OCI-LY7 (cell line): ENCODE measurements around the gene GABRB3. TPM values are rescaled to one million over a fixed set of nuclear protein-coding genes. Genes with fewer than 3 reads are reported as not detected.

ENCODE experiments used
- BruUV-seq: library from RNA; stranded (reverse); fragments of 400-500 nt; replicated peaks from 2 replicates; lab custom pipeline; 2021; lab: Mats Ljungman, UMichigan
- CTCF ChIA-PET: fragments of 300-600 bp; sonication (Branson Sonifier 250); formaldehyde crosslinking; loops from one replicate; lab custom pipeline; 2022; ENCODE audit warnings: antibody characterized with exemption; ENCODE audit not compliant: unreplicated experiment; lab: Charles Lee
- POLR2A ChIA-PET: fragments of 300-600 bp; sonication (Branson Sonifier 250); formaldehyde crosslinking; loops from one replicate; lab custom pipeline; 2022; ENCODE audit warnings: antibody characterized with exemption; lab: Charles Lee
- DNase-seq: peaks from one replicate; pipeline ENCODE4 v3.0.0-alpha.2; 2015; ENCODE audit warnings: low spot score
- H2AFZ ChIP-seq: fragments of 200-600 bp; sonication (generic), shearing (Covaris generic); 2 replicates; pipeline ENCODE4 v1.6.1; 2014; ENCODE audit warnings: mild to moderate bottlenecking, antibody characterized with exemption, low read length, moderate library complexity
- H3K27ac ChIP-seq: fragments of 200-600 bp; sonication (generic); 2 replicates; pipeline ENCODE4 v1.5.1; 2014; ENCODE audit warnings: mixed run types, low read depth, mild to moderate bottlenecking, moderate library complexity, low read length, inconsistent platforms; ENCODE audit not compliant: poor library complexity, severe bottlenecking
- H3K36me3 ChIP-seq: fragments of 200-600 bp; sonication (generic); 2 replicates; pipeline ENCODE4 v1.6.1; 2014; ENCODE audit warnings: mild to moderate bottlenecking, antibody characterized with exemption, low read length, moderate library complexity, mixed read lengths; ENCODE audit not compliant: insufficient read depth
- H3K4me1 ChIP-seq: fragments of 200-600 bp; sonication (generic); 2 replicates; pipeline ENCODE4 v1.5.1; 2014; ENCODE audit warnings: mild to moderate bottlenecking, low read length; ENCODE audit not compliant: insufficient read depth, poor library complexity, severe bottlenecking
- H3K4me2 ChIP-seq: fragments of 200-600 bp; sonication (generic); 2 replicates; pipeline ENCODE4 v1.6.1; 2014; ENCODE audit warnings: mild to moderate bottlenecking, low read length
- H3K4me3 ChIP-seq: fragments of 200-600 bp; sonication (generic); 2 replicates; pipeline ENCODE4 v1.5.1; 2014; ENCODE audit warnings: mild to moderate bottlenecking, low read depth, low read length; ENCODE audit not compliant: poor library complexity, severe bottlenecking
- H3K79me2 ChIP-seq: fragments of 200-600 bp; sonication (generic); 2 replicates; pipeline ENCODE4 v1.6.1; 2016; ENCODE audit warnings: low read depth, mild to moderate bottlenecking, low read length, moderate library complexity, mixed read lengths; ENCODE audit not compliant: insufficient read depth
- H3K9me2 ChIP-seq: fragments of 200-600 bp; sonication (generic); 2 replicates; pipeline ENCODE4 v1.6.1; 2016; ENCODE audit warnings: mild to moderate bottlenecking, low read length, mixed read lengths; ENCODE audit not compliant: insufficient read depth
- H3K9me3 ChIP-seq: fragments of 200-600 bp; sonication (generic); 2 replicates; pipeline ENCODE4 v1.6.1; 2014; ENCODE audit warnings: mild to moderate bottlenecking, mixed run types, low read length, mixed read lengths
- H4K20me1 ChIP-seq: fragments of 200-600 bp; sonication (generic); 2 replicates; pipeline ENCODE4 v1.6.1; 2014; ENCODE audit warnings: mild to moderate bottlenecking, antibody characterized with exemption, low read length, moderate library complexity, mixed read lengths; ENCODE audit not compliant: insufficient read depth
- EZH2phosphoT487 ChIP-seq: fragments of 200-600 bp; sonication (generic); IDR thresholded peaks from 2 replicates; pipeline ENCODE4 v1.6.1; 2018; ENCODE audit warnings: low read depth, borderline replicate concordance, mild to moderate bottlenecking, mixed run types, antibody characterized with exemption, low read length, moderate library complexity, mixed read lengths
- intact Hi-C: fragments of 100-400 bp; cut with micrococcal nuclease; formaldehyde crosslinking; loops from one replicate; pipeline ENCODE4 v1.10.0; 2022; ENCODE audit not compliant: unreplicated experiment
- total RNA-seq, 2 experiments: library from RNA; depleted of rRNA in 1 of 2; stranded (reverse); fragments of >200 nt in 1 of 2; shearing (Covaris generic) in 1 of 2; gene quantifications; 2 replicates each; pipeline ENCODE4 v1.2.3, GENCODE V29; 2014 to 2022
- TF ChIP-seq, protein P1 (sequence below): fragments of 200-600 bp; sonication (generic); conservative IDR thresholded peaks from 2 replicates; pipeline ENCODE4 v1.5.1; 2014; ENCODE audit warnings: mild to moderate bottlenecking, antibody characterized with exemption, low read length, moderate library complexity, mixed read lengths

GABRB3 gene
- total RNA-seq, 2 experiments from 2014 or later: 2.8 to 6.5 TPM

DNA sequence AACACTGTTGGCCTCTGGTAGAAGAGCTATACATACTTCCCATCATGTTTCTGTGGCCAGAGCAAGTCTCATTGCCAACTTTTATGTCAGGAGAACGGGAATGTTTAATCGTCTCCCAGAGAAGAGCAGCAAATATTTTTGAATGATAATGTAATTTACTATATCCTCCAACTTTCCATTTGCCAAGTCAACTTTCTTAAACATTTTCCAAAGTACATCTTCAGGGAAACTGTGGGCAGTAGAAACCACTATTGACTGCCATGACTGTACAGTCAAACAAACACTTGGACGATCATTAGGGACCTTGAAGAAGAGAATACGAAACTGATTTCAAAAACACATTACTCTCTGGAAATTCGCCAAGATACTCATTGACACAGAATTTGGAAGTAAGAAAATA lies 201.5 kb downstream of the GABRB3 start:
- H4K20me1 ChIP-seq: no peaks in the 10 kb centered on the region
- no peaks in the 10 kb centered on the region for H3K79me2 ChIP-seq
- intact Hi-C loops: no loop called here
- H3K4me3 ChIP-seq: no peak overlapping the region
- no peak overlapping the region for H3K27ac ChIP-seq
- no peaks in the 10 kb centered on the region for H3K9me3 ChIP-seq
- BruUV-seq: no TSS peak
- H3K9me2 ChIP-seq: no peaks in the 10 kb centered on the region
- POLR2A ChIA-PET: interaction anchor here (0.6 to 0.7 kb wide), 2 partner anchors 300 to 1594 kb away, joined by 4 read pairs; no protein-coding TSS in a partner anchor
- no peak overlapping the region for H3K4me2 ChIP-seq
- H3K4me1 ChIP-seq: no peaks in the 10 kb centered on the region
- TF ChIP-seq, protein P1, sequence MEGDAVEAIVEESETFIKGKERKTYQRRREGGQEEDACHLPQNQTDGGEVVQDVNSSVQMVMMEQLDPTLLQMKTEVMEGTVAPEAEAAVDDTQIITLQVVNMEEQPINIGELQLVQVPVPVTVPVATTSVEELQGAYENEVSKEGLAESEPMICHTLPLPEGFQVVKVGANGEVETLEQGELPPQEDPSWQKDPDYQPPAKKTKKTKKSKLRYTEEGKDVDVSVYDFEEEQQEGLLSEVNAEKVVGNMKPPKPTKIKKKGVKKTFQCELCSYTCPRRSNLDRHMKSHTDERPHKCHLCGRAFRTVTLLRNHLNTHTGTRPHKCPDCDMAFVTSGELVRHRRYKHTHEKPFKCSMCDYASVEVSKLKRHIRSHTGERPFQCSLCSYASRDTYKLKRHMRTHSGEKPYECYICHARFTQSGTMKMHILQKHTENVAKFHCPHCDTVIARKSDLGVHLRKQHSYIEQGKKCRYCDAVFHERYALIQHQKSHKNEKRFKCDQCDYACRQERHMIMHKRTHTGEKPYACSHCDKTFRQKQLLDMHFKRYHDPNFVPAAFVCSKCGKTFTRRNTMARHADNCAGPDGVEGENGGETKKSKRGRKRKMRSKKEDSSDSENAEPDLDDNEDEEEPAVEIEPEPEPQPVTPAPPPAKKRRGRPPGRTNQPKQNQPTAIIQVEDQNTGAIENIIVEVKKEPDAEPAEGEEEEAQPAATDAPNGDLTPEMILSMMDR: no peak
- TF ChIP-seq EZH2phosphoT487: no peak
- H3K36me3 ChIP-seq: no peaks in the 10 kb centered on the region
- CTCF ChIA-PET: no interaction called here
- H2AFZ ChIP-seq: no peak overlapping the region
- no peak for DNase-seq

DNA sequence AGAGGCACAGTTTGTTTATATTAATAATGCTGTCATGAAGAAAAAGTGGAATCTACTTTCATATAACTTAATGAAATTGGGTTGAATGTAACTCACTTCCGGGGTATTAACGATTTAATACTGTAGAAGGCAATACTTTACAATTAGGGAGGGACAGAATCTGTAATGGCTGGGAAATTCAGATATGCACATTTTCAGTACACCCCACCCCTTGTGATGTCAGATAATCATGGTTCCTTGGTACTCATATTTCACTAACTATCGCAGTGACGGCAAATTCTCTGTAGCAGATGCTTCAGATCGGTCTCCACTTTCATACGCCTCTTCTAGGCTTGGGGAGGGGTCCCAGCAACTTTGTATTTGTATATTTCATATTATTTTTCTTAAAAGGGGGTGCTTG lies 207.3 kb downstream of the GABRB3 start:
- no peaks in the 10 kb centered on the region for H3K9me3 ChIP-seq
- H3K79me2 ChIP-seq: no peaks in the 10 kb centered on the region
- no peaks in the 10 kb centered on the region for H3K4me1 ChIP-seq
- H3K4me2 ChIP-seq: no peak overlapping the region
- no TSS peak for BruUV-seq
- intact Hi-C loops: no loop called here
- ChIA-PET POLR2A (interaction anchor here (0.6 kb wide), 1 partner anchor 139 kb away, joined by 3 read pairs; no protein-coding TSS in a partner anchor), CTCF (no interaction called here)
- no peak overlapping the region for H2AFZ ChIP-seq
- H3K9me2 ChIP-seq: no peaks in the 10 kb centered on the region
- H4K20me1 ChIP-seq: no peaks in the 10 kb centered on the region
- TF ChIP-seq, protein P1: no peak
- no peak for TF ChIP-seq EZH2phosphoT487
- H3K27ac ChIP-seq: no peak overlapping the region
- no peak for DNase-seq
- H3K36me3 ChIP-seq: no peaks in the 10 kb centered on the region
- no peak overlapping the region for H3K4me3 ChIP-seq

DNA sequence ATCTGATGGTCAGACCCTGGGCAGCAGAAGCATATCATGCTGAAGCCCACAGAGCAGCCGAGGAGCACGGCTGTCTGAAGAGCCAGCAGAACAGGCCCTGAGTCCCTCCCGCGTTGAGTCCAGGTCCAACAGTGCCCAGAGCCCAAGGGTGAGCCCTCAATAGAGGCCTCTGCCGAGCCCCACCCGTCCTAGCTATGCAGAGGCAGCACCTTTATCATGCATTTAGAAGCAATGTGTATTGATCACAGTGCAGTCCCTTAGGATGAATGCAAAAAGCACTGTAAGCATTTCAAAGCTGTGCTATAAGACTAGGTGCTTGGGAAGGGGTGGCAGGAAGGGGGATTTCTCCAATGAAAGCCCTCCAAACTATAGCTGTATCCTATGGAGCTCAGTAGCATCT lies 208.5 kb downstream of the GABRB3 start:
- ChIA-PET CTCF (no interaction called here), POLR2A (interaction anchor here (0.7 kb wide), 1 partner anchor 17 kb away, joined by 4 read pairs; no protein-coding TSS in a partner anchor)
- no peak for DNase-seq
- Histone ChIP-seq H3K4me2 (no peak overlapping the region), H4K20me1 (no peaks in the 10 kb centered on the region), H3K4me1 (no peaks in the 10 kb centered on the region), H3K36me3 (no peaks in the 10 kb centered on the region), H3K4me3 (no peak overlapping the region), H2AFZ (no peak overlapping the region), H3K79me2 (no peaks in the 10 kb centered on the region), H3K9me2 (no peaks in the 10 kb centered on the region), H3K27ac (no peak overlapping the region), H3K9me3 (no peaks in the 10 kb centered on the region)
- TF ChIP-seq, protein P1: no peak
- no peak for TF ChIP-seq EZH2phosphoT487
- intact Hi-C loops: no loop called here
- BruUV-seq: no TSS peak
